ENCODE data around the gene DLEC1. TPM values are rescaled to one million over a fixed set of nuclear protein-coding genes. Genes with fewer than 3 reads are reported as not detected.

Gene DLEC1
- total RNA-seq, 4 donors from 2014 or later = 3.7 to 96.0 (median 7.1) TPM

GRCh38 chr3:38007754-38008090 is 31.3 kb upstream of the DLEC1 start:
- 90 to 96% methylated on average over 7 of the region's 7 CpGs for WGBS, 2 donors
- TF ChIP-seq POLR2A (IDR thresholded peaks at IDR 0.05) (no peak), EP300 (IDR thresholded peaks at IDR 0.05) (no peak), CTCF (IDR thresholded peaks at IDR 0.05) (no peak)
- H3K4me1 ChIP-seq = peaks cover 0 to 33% (median 27%) of the 10 kb centered on the region in 4 donors
- H3K4me3 ChIP-seq = no peak overlapping the region
- H3K36me3 ChIP-seq = peaks cover 0 to 66% (median 0%) of the 10 kb centered on the region in 3 donors
- no peak for DNase-seq (ENCODE audit: low spot score in 2 of 2)
- no peaks in the 10 kb centered on the region for H3K27me3 ChIP-seq
- no peaks in the 10 kb centered on the region for H3K9me3 ChIP-seq
- H3K27ac ChIP-seq = no peak overlapping the region

- 88 to 94% methylated on average over 19 of the region's 19 CpGs for WGBS, 2 donors
Measured at GRCh38 chr3:38008191-38008701, 30.8 kb upstream of the DLEC1 start.

GRCh38 chr3:38008971-38009580 is 29.9 kb upstream of the DLEC1 start:
- no peak for DNase-seq (ENCODE audit: low spot score in 2 of 2)
- no peak overlapping the region for H3K27ac ChIP-seq
- no peak overlapping the region for H3K4me3 ChIP-seq
- H3K27me3 ChIP-seq = no peaks in the 10 kb centered on the region
- H3K4me1 ChIP-seq = peaks cover 0 to 19% (median 15%) of the 10 kb centered on the region in 4 donors
- no peaks in the 10 kb centered on the region for H3K9me3 ChIP-seq
- WGBS, 2 donors = 84 to 91% methylated on average over 5 to 16 of the region's 16 CpGs
- H3K36me3 ChIP-seq = peaks cover 0 to 73% (median 0%) of the 10 kb centered on the region in 3 donors
- TF ChIP-seq POLR2A (IDR thresholded peaks at IDR 0.05) (no peak), CTCF (IDR thresholded peaks at IDR 0.05) (no peak), EP300 (IDR thresholded peaks at IDR 0.05) (no peak)

More at GRCh38 chr3:38008191-38008701, 30.8 kb upstream of the DLEC1 start:
- Histone ChIP-seq H3K9me3 (no peaks in the 10 kb centered on the region), H3K27ac (no peak overlapping the region), H3K4me3 (no peak overlapping the region), H3K4me1 (peaks cover 0 to 28% (median 22%) of the 10 kb centered on the region in 4 donors), H3K36me3 (peaks cover 0 to 70% (median 0%) of the 10 kb centered on the region in 3 donors), H3K27me3 (no peaks in the 10 kb centered on the region)
- TF ChIP-seq CTCF (IDR thresholded peaks at IDR 0.05) (no peak), EP300 (IDR thresholded peaks at IDR 0.05) (no peak), POLR2A (IDR thresholded peaks at IDR 0.05) (no peak)
- DNase-seq (ENCODE audit: low spot score in 2 of 2) = no peak

GRCh38 chr3:38009807-38010591 is 29.0 kb upstream of the DLEC1 start:
- WGBS, 2 donors = 80 to 88% methylated on average over 19 to 27 of the region's 27 CpGs
- TF ChIP-seq CTCF (IDR thresholded peaks at IDR 0.05) (no peak), EP300 (IDR thresholded peaks at IDR 0.05) (no peak), POLR2A (IDR thresholded peaks at IDR 0.05) (no peak)
- Histone ChIP-seq H3K4me3 (no peak overlapping the region), H3K36me3 (peaks cover 0 to 82% (median 0%) of the 10 kb centered on the region in 3 donors), H3K27me3 (no peaks in the 10 kb centered on the region), H3K4me1 (peaks cover 0 to 10% (median 5%) of the 10 kb centered on the region in 4 donors), H3K27ac (no peak overlapping the region), H3K9me3 (no peaks in the 10 kb centered on the region)
- DNase-seq (ENCODE audit: low spot score in 2 of 2) = no peak

GRCh38 chr3:38011111-38011510 is 27.9 kb upstream of the DLEC1 start:
- H3K27me3 ChIP-seq = no peaks in the 10 kb centered on the region
- H3K9me3 ChIP-seq = peaks cover 0 to 3% (median 0%) of the 10 kb centered on the region in 4 donors
- no peak for TF ChIP-seq EP300 (IDR thresholded peaks at IDR 0.05)
- TF ChIP-seq CTCF (IDR thresholded peaks at IDR 0.05) = no peak
- no peak for TF ChIP-seq POLR2A (IDR thresholded peaks at IDR 0.05)
- H3K4me3 ChIP-seq = no peak overlapping the region
- no peak for DNase-seq (ENCODE audit: low spot score in 2 of 2)
- WGBS, 2 donors = 85 to 91% methylated on average over 7 to 18 of the region's 21 CpGs
- no peak overlapping the region for H3K27ac ChIP-seq
- H3K36me3 ChIP-seq = peaks cover 0 to 88% (median 9%) of the 10 kb centered on the region in 3 donors
- no peaks in the 10 kb centered on the region for H3K4me1 ChIP-seq

Data from tibial nerve (tissue), 4 donors.